NCI-H524 (cell line): ENCODE results near the gene EPHA5.
A peak's percentile ranks its signal among the peaks of the same experiment; 100 is the strongest.

Experiments
- DNase-seq, 2 experiments: peaks; one replicate each; lab custom pipeline; 2025; lab: John Stamatoyannopoulos, UW

Gene EPHA5

DNA sequence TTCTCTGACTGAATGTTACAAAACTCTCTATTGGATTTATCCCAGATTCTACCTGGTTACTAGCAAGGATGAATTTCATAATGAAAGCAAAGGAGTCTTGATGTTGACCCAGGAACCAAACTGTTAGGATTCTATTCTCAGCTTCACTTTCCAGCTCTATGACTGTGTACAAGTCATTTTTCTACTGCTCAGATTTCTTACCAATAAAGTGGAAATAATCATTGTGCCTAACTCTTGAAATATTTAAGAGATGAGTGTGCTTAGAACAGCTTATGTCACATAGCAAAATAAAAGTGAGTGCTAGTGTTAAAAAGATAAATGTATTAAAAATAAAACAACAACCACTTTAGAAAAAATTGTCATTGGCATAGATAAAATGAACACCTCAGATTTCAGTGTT, 45.6 kb downstream of the EPHA5 start:
- DNase-seq: no peak

DNA sequence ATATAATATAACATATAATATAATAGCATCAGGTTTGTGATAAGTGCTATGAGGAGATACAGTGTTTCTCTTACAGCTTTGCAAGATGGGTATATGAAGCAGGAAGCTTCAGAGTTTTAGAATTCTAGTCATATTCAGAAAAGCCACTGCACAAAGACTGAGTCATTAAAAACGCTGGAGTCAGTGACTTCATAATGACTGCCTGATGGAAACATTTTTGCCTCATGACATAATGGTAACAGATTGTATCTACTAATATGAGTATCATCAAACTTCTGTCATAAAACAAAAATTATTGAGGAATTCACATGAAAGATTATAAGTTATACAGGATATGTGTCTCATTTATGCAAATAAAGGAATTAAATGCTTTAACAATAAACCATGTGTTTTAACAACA, 46.8 kb downstream of the EPHA5 start:
- DNase-seq: no peak

DNA sequence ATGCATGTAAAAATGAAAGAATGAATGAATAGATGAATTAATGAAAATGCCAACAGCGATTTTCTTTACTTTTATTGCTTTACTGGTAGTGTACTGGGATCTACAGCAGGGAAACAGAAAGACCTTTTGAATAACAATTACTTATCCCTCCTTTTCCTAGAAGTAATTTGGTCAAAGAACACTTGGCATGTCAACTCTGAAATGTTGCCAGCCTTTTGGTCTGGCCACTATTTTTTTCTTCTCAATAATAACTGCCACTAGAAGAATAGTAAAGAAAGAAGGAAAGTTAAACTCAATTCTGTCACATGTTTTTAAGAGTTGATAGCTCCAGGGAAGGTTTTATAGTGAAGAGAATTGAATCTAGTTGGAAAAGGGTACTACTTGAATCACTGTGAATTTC, 52.9 kb downstream of the EPHA5 start:
- DNase-seq: no peak

DNA sequence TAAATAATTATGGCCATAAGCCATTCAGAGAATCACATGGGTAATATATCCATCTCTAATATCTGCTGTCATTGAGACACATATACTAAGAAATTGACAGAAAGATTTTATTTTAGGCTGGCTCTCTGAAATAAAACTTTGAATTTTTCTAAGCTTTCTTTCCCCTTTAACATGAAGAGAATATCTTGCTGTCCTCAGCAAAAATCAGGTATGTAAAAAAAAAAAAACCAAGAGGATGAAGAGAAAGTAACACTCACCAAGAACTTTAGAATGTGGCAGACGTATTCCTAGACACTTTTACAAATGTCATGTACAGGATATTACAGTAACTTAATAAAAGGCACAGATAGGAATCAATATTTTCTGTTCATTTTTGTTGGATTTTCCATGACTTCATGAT, 65.8 kb downstream of the EPHA5 start:
- no peak for DNase-seq

DNA sequence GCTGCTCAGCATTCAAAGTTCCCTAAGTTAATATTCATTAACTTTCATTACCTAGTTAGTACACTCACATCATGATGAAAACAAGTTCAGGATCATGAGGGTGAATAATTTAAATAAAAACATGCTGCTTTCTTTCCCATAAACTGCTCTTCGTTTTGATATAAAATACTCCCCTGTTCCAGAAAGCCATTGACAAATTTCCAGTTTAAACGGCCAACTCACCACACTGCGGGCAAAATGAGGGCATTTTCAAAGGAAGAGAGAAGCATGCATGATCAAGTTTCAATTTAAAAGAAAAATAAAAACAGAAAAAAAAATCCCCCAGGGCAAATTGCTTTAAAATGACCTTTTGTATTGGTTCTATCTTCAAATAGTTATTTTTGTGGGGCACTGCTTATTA, 69.6 kb downstream of the EPHA5 start:
- no peak for DNase-seq

DNA sequence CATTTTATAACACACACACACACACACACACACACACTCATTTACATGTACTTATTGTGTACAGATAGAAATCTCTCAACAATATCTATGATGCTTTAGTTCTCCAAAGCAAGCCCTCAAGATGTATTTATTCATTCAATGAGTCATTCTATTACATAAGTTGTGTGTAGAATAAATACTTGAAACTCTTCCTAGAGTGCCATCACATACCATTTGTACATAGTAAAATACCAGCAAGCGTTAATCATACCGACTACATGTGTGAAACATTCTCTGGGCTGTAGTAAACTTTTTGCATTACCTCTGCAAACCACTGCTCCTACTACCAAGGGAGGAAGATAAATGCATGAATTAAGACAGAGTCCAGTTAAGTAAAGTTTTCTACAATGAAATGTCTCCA, 70.9 kb downstream of the EPHA5 start:
- DNase-seq: no peak

DNA sequence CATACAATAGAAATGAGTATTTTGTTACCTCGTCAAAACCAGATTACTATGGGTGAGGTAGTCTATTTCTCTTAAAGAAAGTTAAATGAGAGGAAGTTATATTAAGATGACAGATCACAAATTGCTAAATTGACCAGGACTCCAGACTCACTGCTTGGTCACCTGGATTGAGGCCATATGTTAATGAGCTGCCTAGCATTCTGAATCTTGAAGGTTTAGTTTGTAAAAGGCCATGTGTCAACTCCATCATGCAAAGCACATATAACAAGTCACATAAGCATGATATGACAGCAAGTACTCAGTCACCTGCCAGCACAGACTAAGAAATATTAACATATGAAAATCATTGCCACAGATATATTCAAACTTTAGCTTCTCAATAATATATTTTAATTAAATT, 72.6 kb downstream of the EPHA5 start:
- DNase-seq: no peak

DNA sequence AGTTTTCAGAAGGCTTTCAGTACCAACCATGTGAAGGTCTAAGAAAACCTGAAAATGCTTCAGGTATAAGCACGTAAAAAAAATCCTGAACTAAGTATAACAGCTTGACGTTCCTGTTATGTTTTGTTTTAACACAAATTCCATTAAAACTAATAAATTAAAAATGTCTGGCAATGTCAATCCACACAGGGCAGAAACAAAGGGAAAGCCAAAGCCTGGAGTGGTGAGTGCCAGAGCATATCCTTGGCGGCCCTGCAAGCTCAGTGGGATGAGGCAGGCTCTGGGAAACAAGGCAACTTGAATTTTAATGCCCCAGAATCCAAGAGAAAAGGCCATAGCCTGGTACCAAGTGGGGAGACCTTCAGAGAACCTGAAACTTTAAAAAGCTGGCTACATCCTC, 78.2 kb downstream of the EPHA5 start:
- DNase-seq: no peak

DNA sequence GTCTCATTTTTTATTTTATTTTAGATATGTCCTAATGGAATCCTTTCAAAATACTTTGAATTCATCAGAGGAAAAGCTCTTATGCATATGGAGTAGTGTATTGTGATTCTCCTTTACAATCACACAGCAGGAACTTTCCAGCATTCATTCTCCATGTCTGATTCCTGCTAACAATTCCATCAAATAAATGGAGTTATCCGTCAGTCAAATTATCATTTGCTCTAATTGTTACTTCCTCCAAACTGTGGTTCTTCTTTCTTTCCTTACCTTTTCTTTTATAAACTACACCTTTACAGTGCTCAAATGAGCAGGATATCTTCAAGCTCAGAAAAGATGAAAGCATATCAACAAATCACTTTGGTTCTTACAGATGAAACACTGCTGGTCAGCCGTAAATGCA, 80.4 kb downstream of the EPHA5 start:
- DNase-seq: no peak

DNA sequence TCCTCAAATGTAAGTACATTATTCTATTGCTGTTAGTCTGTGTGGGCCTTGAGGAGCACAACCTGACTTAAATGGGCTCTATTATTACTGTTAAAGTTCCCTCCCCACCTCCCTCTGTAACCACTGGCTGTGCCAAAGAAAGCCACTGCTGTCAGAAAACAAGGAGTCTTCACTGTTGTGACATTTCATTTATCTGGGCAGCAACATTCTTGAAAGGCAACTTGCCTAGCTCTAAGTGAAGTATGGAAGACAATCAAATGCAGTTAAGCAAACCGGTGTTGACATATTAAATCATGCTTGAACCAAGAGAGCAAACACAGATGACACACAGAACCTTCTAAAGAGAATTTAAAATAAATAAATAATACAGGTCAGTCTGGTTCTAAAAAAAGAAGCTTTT, 81.0 kb downstream of the EPHA5 start:
- DNase-seq: no peak

DNA sequence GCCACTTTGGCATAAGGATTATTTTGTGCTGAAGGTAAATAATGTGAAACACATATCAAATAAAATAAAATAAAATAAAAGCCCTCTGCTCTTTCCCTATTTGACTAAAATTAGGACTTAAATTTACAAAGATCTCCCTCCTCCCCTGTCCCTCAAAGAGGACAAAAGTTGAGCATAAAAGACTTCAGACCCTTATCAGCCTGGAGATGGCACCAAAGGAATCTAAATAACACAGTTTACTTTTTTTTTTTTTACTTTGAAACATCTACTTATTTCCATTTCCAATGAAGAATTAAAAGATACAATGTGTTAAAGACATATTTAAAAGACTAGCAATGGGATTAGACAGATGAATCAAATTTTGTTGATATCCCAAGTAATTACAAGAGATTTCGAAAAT, 89.7 kb downstream of the EPHA5 start:
- DNase-seq: no peak

DNA sequence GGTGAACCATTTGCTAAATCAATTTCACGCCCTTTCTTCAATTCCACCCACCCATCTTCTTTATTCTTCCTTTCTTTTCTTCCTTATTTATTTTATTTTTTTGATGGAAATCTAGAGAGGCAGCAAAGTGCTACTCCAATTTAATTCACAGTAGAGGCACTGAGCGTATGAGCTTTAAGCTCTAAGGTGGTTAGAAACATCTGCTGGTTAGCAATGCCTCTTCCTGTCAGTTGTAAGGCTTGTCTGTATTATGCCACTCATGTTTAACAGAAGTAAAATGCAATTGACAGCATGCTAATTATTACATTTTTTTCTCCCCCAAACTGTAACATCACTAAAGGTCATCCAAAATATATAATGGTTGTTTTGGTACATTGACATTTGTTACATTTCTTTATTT, 103.8 kb downstream of the EPHA5 start:
- DNase-seq: no peak

DNA sequence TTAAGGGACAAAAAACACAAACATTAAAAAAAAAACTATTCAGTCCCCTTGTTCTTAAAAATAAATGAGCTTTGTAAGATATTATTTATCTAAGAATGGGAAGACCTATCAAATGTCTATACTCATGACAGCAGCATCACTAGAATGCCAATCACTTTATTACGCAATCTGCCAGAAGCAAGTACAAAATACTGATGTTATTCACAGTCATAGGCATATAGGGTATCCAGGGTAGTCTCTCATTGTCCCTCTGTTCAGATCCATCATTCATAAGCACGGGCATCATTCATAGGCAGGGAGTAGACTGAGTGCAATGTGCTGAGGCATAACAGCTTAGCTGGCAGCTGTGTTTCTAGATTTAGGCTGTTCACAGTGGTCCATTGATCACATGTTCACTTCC, 109.1 kb downstream of the EPHA5 start:
- DNase-seq: peak; percentile 1 to 26

DNA sequence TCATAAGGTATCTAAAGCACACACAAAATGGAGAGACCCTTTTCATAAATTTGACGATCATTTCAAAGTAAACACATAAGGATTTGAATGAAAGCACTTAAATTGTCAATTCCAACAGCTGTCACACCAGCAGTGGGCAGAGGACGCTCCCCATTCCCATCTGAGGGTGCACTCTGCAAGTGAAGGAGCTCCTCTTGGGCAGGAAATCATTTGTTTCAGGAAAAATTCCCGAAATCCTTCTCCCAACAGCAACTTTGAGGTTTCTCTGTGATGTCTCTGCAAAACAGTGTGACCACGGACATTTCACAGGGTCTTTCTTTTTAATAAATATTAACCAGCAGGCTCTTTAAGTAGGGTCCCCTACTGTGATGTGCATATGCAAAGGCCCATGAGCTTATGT, 111.0 kb downstream of the EPHA5 start:
- DNase-seq: peak; percentile 23 to 70

DNA sequence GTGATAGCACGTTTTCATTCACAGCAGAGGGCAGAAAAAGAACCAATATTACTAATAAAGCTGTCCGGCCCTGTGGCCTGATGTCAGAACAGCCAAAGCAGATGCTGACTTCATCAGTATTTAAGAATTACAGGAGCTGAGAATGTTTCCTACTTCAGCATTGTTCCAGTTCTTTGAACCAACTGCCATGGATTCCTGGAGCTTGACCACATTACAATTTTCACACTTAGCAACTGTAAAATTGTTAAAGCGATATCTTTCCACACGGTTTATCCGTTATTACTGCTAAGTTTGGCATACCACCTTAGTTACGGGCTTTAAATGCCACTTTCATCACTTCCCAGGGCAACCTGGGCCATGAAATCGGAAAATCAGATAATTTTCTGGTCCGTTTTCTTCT, 118.2 kb downstream of the EPHA5 start:
- no peak for DNase-seq

DNA sequence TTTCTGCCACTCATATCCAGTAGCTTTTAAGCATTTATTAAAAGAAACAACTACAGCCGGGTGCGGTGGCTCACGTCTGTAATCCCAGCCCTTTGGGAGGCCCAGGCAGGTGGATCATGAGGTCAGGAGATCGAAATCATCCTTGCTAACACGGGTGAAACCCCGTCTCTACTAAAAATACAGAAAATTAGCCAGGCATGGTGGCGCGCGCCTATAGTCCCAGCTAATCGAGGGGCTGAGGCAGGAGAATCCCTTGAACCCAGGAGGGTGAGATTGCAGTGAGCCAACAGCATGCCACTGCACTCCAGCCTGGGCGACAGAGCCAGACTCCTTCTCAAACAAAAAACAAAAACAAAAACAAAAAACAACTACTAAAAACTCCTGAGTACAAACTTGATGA, 119.8 kb downstream of the EPHA5 start:
- no peak for DNase-seq

DNA sequence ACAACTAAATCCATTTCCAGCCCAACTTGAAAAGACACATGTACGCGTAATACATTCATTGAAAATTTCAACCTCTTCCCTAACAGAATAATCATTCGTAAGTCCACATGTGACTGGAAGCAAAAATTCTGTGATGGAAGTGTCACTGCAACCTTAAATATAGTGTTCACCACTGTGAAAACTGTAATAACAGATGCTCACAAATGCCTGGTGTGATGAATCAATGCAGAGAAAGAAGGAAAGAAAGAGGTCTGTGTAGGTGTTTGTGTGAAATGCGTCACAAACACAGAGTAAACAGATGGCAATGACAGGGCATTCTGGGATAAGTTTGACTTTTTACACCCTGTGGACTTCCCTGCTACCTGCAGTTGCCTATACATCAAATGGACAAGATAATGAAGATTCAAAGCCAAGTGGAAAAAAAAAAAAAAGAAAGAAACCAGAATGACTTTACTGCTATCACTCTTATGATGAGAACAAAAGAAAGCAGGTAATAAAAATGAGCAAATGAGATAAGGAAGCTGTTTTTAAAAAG, 123.3 kb downstream of the EPHA5 start:
- no peak for DNase-seq

DNA sequence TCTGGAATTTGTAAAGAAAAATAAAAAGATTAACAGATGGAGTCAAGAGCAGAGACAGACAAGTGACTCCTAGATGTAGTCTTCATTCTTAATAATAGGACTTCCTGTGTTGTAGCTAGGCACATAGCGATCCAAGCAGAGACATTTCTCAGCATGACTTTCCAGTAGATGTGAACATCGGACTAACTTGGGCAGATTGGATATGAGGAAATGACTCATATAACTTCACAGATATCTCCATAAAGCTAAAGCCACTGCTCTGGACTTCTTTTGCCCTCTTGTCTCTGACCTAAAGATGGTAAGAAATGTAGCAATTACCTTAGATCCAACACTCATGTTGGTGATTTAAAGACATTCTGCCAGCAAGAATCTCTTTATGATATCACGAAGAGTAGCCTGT, 131.7 kb downstream of the EPHA5 start:
- DNase-seq: no peak

DNA sequence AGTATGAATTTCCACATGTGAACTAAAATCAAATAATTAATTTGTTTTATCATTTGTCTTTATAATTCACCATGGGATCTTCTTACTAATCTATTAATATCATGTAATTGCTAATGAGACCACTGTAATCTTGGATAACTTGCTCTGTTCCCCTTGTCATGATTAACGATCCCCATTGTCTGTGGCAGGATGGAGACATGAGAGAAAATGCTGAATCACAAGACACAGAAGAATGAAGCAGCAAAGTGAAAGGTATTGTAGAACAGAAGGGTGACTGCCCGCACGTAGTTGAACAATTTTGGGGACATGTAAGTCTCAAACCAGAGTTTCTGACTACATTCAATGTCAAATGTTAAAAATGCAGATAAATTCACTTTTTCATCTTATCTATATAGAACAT, 135.2 kb downstream of the EPHA5 start:
- DNase-seq: no peak

DNA sequence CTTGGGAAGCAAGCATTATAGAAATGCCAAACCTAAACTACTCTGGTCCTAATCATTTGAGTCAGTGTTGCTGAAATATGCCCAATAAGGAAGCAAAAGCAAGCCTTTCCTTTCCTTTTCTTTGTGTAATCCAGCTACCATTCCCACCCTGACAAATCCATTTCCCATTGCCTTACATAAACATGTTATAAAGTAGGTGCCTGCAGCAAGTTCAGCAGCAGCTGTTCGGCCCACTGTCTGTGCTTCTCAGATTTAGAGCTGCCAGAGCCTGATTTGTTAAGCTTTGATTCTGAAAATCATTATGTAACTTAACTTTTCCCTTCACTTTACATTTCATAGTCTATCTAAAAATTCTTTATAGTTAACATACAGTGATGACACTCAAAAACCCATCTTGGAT, 148.6 kb downstream of the EPHA5 start:
- DNase-seq: no peak

DNA sequence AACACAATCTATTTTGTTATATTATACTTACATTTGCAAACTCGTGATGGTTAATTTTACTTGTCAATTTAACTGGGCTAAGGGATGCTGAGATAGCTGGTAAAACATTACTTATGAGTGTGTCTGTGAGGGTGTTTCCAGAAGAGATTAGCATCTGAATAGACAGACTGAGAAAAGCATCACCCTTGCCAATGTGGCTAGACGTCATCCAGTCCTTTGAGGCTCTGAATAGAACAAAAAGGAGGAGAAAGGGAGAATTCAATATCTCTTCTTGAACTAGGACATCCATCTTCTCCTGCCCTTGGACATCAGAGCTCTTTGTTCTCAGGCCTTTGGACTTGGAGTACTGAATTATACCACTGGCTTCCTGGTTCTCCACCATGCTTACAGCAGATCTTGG, 154.6 kb downstream of the EPHA5 start:
- DNase-seq: no peak

DNA sequence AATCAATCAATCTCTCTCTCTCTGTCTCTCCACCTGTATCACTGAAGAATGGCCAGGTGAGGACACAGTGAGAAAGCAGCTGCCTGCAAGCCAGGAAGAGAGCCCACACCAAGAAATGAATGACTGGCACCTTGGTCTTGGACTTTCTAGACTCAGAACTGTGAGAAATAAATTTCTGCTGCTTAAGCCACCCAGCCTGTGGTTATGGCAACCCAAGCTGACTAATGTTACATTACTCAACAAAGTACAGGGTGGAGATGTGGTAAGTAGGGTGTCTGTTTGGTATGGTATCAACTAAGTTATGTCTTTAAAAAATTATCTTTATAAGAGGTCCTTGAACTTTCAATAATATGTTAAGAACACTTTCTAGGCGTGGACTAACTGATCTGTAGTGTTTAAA, 159.3 kb downstream of the EPHA5 start:
- no peak for DNase-seq

DNA sequence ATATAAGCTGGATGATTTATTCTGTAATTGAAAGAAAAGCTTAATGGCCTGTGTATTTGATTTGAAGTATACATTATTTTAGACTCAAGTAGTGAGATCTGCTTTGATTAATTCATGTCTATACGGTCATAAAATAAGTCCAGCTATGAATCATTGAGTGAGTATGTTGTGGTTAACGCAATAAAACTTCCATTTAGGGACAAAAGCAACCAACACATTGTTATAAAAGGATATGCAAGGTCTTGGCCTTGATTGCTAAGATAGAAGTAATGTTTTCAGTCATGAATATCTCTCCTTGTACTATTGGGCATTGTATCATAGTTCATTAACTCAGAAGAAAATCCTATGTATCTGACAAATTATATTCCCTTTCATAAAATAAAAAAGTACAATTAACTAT, 162.1 kb downstream of the EPHA5 start:
- no peak for DNase-seq

DNA sequence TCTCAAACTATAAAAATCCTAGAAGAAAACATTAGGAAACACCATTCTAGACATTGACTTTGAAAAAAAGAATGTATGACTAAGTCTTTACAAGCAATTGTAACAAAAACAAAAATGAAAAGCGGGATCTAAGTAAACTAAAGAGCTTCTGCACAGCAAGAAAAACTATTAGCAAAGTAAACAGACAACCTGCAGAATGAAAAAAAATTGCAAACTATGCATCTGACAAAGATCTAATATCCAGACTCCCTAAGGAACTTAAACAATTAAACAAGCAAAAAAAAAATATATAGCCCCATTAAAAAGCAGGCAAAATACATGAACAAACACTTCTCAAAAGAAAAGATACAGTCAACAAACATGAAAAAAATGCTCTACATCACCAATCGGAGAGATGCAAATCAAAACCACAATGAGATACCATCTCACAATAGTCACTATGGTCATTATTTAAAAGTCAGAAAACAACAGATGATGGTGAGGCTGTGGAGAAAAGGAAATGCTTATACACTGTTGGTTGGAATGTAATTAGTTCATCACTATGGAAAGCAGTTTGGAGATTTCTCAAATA, 168.1 kb downstream of the EPHA5 start:
- no peak for DNase-seq

DNA sequence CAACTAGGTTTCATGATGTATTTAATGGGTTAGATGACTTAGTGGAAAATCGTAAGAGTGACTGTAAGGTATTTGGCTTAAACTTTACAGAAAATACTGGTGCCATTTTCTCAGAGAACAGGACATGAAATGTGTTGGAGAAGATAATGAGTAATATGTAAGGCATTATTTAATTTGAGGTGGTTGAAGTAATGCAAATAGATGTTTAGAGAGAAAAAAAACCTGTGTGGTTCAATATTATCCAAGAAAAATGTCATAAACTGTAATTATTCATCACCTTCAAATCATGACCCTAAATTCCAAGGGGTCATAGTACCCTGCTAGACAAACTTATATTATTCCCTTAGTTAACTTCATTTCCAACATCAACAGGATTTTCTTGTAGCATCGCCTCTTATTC, 171.7 kb downstream of the EPHA5 start:
- no peak for DNase-seq
